Activated T-helper 1 cell treated with anti-CD3 and anti-CD28 coated beads, Interleukin-12 subunit alpha, Interleukin-12 subunit beta, Interleukin-2, Interleukin-4 antibody, amounts not matched to agents 30 ng/mL and 10 ng/mL and 1 ng/mL, durations not matched to agents 14 hours and 24 hours and 36 hours (primary cell): ENCODE measurements around the gene OR2A7. TPM values are rescaled to one million over a fixed set of nuclear protein-coding genes. Genes with fewer than 3 reads are reported as not detected.
"Not testable (repeated sequence)": the region's sequence is repeated elsewhere in the genome, so short reads cannot be mapped to it uniquely, and the experiment has no call there.

Experiments used
- DNase-seq: peaks from one replicate; pipeline ENCODE4 v3.0.0; 2021; ENCODE audit warnings: low spot score
- H3K27ac Mint-ChIP-seq: one replicate; pipeline ENCODE4 v1.8.0; 2021; ENCODE audit warnings: mild to moderate bottlenecking, mixed read lengths
- H3K27me3 Mint-ChIP-seq: one replicate; pipeline ENCODE4 v1.8.0; 2022; ENCODE audit warnings: mild to moderate bottlenecking, moderate library complexity, mixed read lengths; ENCODE audit not compliant: insufficient read depth
- H3K36me3 Mint-ChIP-seq: one replicate; pipeline ENCODE4 v1.8.0; 2021; ENCODE audit warnings: low read depth, mixed read lengths
- H3K4me1 Mint-ChIP-seq: one replicate; pipeline ENCODE4 v1.8.0; 2021; ENCODE audit warnings: low read depth, mixed read lengths
- H3K4me3 Mint-ChIP-seq: one replicate; pipeline ENCODE4 v1.8.0; 2021; ENCODE audit warnings: mild to moderate bottlenecking, moderate library complexity, mixed read lengths
- H3K9me3 Mint-ChIP-seq: one replicate; pipeline ENCODE4 v1.8.0; 2021; ENCODE audit warnings: mixed read lengths
- intact Hi-C: fragments of 100-400 bp; cut with micrococcal nuclease; formaldehyde crosslinking; loops from one replicate; pipeline ENCODE4 v1.15.1; 2024
- total RNA-seq: library from RNA; stranded (reverse); gene quantifications from 2 replicates; pipeline ENCODE4 v1.2.3, GENCODE V29; 2022

Gene OR2A7
- total RNA-seq, 1 donor from 2014 or later: 2.1 TPM

GRCh38 chr7:144282490-144282889 is 17.9 kb upstream of the OR2A7 start:
- not testable (repeated sequence) for DNase-seq

DNA sequence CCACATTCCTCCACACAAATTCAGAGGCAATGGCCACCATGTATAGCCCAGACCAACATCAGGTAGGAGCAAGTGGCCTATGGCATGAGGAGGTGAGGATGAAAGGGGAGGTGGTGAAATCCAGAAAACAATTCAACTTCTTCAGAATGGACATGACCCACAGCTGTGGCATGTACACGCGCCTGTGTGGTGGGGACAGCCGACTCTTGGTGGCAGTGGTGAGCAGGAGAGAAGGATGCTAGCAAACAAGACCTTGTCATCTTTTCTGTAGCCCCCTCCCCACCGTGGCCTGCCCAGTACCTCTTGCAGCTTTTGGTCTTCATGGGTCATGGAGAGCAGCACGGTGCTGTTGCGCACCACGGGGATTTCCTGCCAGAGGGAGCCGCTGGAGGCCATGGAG is 17.4 kb upstream of the OR2A7 start:
- intact Hi-C loops, H3K36me3 Mint-ChIP-seq, DNase-seq, H3K9me3 Mint-ChIP-seq, H3K4me1 Mint-ChIP-seq, H3K27ac Mint-ChIP-seq, H3K27me3 Mint-ChIP-seq, H3K4me3 Mint-ChIP-seq: not testable (repeated sequence)

More at GRCh38 chr7:144282490-144282889, 17.9 kb upstream of the OR2A7 start:
- H3K27ac Mint-ChIP-seq, H3K27me3 Mint-ChIP-seq, H3K36me3 Mint-ChIP-seq, H3K4me1 Mint-ChIP-seq, intact Hi-C loops, H3K4me3 Mint-ChIP-seq, H3K9me3 Mint-ChIP-seq: not testable (repeated sequence)

- H3K9me3 Mint-ChIP-seq, H3K4me1 Mint-ChIP-seq, H3K27ac Mint-ChIP-seq, intact Hi-C loops, H3K27me3 Mint-ChIP-seq, H3K36me3 Mint-ChIP-seq, DNase-seq, H3K4me3 Mint-ChIP-seq: not testable (repeated sequence)
Measured at GRCh38 chr7:144280010-144280409, 15.4 kb upstream of the OR2A7 start.

DNA sequence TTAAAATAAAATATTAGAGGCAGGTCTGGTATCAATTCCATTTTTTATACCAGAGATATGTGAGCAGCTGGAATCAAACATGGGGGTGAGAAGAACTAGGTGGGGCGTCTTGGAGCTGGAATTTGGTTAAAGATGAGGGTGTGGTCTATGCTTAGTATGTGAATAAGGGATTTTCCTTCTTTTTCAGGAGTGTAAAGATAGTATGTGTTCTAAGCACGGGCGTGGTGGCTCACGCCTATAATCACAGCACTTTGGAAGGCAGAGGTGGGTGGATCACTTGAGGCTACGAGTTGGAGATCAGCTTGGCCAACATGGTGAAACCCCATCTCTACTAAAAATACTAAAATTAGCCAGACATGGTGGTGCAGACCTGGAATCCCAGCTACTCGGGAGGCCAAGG is 10.7 kb upstream of the OR2A7 start:
- DNase-seq, H3K36me3 Mint-ChIP-seq, intact Hi-C loops, H3K9me3 Mint-ChIP-seq, H3K4me3 Mint-ChIP-seq, H3K4me1 Mint-ChIP-seq, H3K27ac Mint-ChIP-seq, H3K27me3 Mint-ChIP-seq: not testable (repeated sequence)

DNA sequence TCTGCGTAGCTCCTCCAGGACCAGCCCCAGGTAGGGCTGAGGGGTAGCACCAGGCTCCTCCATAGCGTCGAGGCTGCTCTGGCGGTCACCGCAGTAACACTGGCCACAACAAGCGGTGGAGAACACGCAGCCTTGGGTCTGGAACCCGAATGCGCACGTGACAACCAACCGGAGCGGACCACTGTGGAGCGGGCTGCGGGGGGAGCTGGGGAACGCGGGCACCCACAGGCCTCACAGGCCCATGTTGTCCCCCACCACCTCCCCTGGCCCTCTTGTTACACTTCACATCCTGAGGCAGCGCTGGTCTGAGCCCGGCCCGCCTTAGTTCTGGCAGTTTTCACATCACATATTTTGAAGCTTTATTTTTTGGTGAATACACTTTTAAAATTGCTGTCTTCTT is 4.6 kb upstream of the OR2A7 start, which contains the start of gene CTAGE8:
Gene CTAGE8 (minus strand): TSS at position 101 of the 400 bp plus-strand sequence. CDS start 38 bp downstream, at position 63.
- H3K4me1 Mint-ChIP-seq, intact Hi-C loops, H3K27ac Mint-ChIP-seq, H3K4me3 Mint-ChIP-seq, DNase-seq, H3K9me3 Mint-ChIP-seq, H3K36me3 Mint-ChIP-seq, H3K27me3 Mint-ChIP-seq: not testable (repeated sequence)

DNA sequence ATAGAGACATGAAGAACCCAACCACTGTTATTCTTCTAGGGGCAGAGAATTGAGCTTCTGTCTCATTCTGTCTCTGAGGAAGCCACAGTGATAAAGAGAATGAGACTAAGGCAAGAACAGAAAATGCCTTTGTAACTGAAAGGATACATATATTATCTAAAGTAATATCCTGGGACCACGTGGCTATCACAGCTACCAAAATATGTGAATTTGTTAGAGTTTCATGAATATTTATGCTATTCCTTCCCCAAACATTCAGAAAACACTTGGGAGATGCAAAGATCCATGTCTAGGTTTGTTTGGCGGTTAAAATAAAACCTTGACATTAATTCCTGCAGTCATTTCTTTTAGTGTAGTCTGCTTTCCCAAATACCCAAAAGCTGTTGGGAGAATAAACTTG is 2.5 kb downstream of the OR2A7 start:
- intact Hi-C loops: not testable (repeated sequence)

GRCh38 chr7:144259067-144259466 is 5.5 kb downstream of the OR2A7 start:
- DNase-seq, H3K27ac Mint-ChIP-seq, H3K27me3 Mint-ChIP-seq, H3K4me3 Mint-ChIP-seq, intact Hi-C loops, H3K36me3 Mint-ChIP-seq, H3K4me1 Mint-ChIP-seq, H3K9me3 Mint-ChIP-seq: not testable (repeated sequence)

More for the DNA sequence above, 2.5 kb downstream of the OR2A7 start:
- not testable (repeated sequence) for H3K27me3 Mint-ChIP-seq, H3K9me3 Mint-ChIP-seq, H3K4me1 Mint-ChIP-seq, DNase-seq, H3K36me3 Mint-ChIP-seq, H3K27ac Mint-ChIP-seq, H3K4me3 Mint-ChIP-seq

DNA sequence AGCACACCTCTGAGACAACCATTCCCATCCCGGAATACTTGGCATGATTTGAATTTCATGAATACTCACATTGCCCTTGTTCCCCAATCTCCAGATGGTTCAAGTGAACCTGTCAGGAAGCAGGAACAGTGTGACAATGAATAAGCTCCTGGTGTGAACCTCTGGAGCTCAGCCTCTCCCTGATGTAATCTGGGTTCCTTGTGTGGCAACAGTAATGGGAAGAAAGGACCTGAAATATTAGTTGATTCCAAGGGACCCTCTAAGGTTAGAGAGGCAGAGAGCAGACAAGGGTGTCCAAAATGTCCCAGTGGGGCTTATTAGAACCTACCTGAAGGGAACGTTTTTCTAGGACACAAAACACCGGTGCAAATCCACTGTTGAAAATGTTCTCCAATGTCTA is 8.5 kb downstream of the OR2A7 start:
- DNase-seq: no peak
- H3K4me1 Mint-ChIP-seq: no peaks in the 10 kb centered on the region
- intact Hi-C loops: no loop called here
- H3K4me3 Mint-ChIP-seq: no peak overlapping the region
- H3K9me3 Mint-ChIP-seq: no peaks in the 10 kb centered on the region
- no peaks in the 10 kb centered on the region for H3K27me3 Mint-ChIP-seq
- no peaks in the 10 kb centered on the region for H3K36me3 Mint-ChIP-seq
- H3K27ac Mint-ChIP-seq: no peak overlapping the region

GRCh38 chr7:144255471-144255897 is 9.1 kb downstream of the OR2A7 start:
- H3K9me3 Mint-ChIP-seq: no peaks in the 10 kb centered on the region
- H3K4me3 Mint-ChIP-seq: no peak overlapping the region
- intact Hi-C loops: no loop called here
- no peak for DNase-seq
- H3K36me3 Mint-ChIP-seq: no peaks in the 10 kb centered on the region
- H3K4me1 Mint-ChIP-seq: no peaks in the 10 kb centered on the region
- no peak overlapping the region for H3K27ac Mint-ChIP-seq
- no peaks in the 10 kb centered on the region for H3K27me3 Mint-ChIP-seq

DNA sequence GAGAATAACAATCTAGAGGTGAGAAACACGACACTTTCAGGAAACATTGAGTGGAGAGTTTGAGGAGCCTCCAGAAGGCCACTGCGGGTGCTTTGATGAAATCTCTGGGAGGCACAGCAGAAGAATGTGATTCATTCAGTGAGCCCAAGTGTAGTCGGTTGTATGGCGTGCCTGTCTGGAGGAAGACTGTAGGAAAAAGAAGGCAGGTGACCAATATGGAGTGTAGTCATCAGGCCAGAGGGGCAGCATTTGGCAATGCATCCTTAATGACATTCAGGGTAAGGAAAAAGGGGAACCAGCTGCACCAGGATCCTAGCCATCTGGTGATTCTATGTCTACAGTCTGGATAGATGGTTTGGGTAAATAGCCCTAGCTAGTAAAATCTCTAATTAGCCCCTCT is 12.3 kb downstream of the OR2A7 start:
- H3K9me3 Mint-ChIP-seq, H3K27ac Mint-ChIP-seq, DNase-seq, H3K4me3 Mint-ChIP-seq, H3K27me3 Mint-ChIP-seq, H3K36me3 Mint-ChIP-seq, intact Hi-C loops, H3K4me1 Mint-ChIP-seq: not testable (repeated sequence)

GRCh38 chr7:144247674-144248330 is 16.8 kb downstream of the OR2A7 start:
- H3K4me3 Mint-ChIP-seq, DNase-seq, H3K36me3 Mint-ChIP-seq, H3K27me3 Mint-ChIP-seq, H3K27ac Mint-ChIP-seq, intact Hi-C loops, H3K4me1 Mint-ChIP-seq, H3K9me3 Mint-ChIP-seq: not testable (repeated sequence)

- DNase-seq, H3K27ac Mint-ChIP-seq, H3K4me3 Mint-ChIP-seq, H3K36me3 Mint-ChIP-seq, intact Hi-C loops, H3K9me3 Mint-ChIP-seq, H3K27me3 Mint-ChIP-seq, H3K4me1 Mint-ChIP-seq: not testable (repeated sequence)
Measured at GRCh38 chr7:144246967-144247366, 17.6 kb downstream of the OR2A7 start.

DNA sequence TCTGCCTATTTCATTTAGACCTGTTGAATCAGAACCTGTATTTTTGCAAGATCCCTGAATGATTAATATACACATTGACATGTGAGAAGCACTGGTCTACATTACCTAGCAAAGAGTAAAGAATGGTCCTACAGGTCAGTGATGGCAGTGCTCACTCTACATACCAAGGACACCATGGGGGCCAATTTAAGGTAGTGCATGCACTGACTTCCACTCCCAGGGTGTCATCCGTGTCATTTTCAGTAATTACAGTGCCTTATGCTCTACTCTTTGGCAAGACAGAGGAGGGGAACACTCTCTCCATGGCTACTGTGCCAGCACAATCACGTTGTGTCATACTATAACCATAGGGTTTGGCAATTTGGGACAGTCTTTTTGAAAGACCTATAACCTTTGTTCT is 19.2 kb downstream of the OR2A7 start:
- H3K27me3 Mint-ChIP-seq, H3K4me3 Mint-ChIP-seq, H3K27ac Mint-ChIP-seq, H3K36me3 Mint-ChIP-seq, H3K4me1 Mint-ChIP-seq, H3K9me3 Mint-ChIP-seq, DNase-seq, intact Hi-C loops: not testable (repeated sequence)

GRCh38 chr7:144239365-144239764 is 25.2 kb downstream of the OR2A7 start, which contains the start of gene OR2A42:
TSS of gene OR2A42 (minus strand) at chr7:144239605. CDS start at chr7:144232843, 6,762 bp downstream.
- H3K27ac Mint-ChIP-seq, H3K4me1 Mint-ChIP-seq, H3K27me3 Mint-ChIP-seq, DNase-seq, H3K9me3 Mint-ChIP-seq, intact Hi-C loops, H3K36me3 Mint-ChIP-seq, H3K4me3 Mint-ChIP-seq: not testable (repeated sequence)
